DMS53 (cell line): ENCODE measurements around the gene ARHGAP26.
A peak's percentile ranks its signal among the peaks of the same experiment; 100 is the strongest.
"Not testable (repeated sequence)": the region's sequence is repeated elsewhere in the genome, so short reads cannot be mapped to it uniquely, and the experiment has no call there.

ENCODE experiments used
- DNase-seq: peaks from one replicate; lab custom pipeline; 2025; lab: John Stamatoyannopoulos, UW

Gene ARHGAP26

DNA sequence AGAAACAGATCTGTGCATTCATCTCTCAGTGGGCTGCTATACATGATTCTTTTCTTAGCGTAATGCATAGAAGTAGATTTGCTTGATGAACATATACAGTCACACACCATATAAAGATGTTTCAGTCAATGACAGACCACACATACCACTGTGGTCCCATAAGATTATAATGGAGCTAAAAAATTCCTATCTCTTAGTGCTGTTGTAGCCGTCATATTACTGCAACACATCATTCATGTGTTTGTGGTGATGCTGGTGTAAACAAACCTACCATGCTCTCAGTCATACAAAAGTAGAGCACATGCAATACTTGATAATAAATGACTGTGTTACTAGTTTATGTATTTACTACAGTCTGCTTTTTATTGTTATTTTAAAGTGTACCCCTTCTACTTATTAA is 214.3 kb downstream of the ARHGAP26 start:
- no peak for DNase-seq

DNA sequence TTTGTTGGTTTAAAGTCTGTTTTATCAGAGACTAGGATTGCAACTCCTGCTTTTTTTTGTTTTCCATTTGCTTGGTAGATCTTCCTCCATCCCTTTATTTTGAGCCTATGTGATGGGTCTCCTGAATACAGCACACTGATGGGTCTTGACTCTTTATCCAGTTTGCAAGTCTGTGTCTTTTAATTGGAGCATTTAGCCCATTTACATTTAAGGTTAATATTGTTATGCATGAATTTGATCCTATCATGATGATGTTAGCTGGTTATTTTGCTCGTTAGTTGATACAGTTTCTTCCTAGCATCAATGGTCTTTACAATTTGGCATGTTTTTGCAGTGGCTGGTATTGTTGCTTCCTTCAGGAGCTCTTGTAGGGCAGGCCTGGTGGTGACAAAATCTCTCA is 219.1 kb downstream of the ARHGAP26 start:
- DNase-seq: not testable (repeated sequence)

DNA sequence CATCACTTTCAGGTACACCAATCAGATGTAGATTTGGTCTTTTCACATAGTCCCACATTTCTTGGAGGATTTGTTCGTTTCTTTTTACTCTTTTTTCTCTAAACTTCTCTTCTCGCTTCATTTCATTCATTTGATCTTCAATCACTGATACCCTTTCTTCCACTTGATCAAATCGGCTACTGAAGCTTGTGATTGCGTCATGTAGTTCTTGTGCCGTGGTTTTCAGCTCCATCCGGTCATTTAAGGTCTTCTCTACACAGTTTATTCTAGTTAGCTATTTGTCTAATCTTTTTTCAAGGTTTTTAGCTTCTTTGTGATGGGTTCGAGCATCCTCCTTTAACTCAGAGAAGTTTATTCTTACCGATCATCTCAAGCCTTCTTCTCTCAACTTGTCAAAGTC is 219.9 kb downstream of the ARHGAP26 start:
- DNase-seq: not testable (repeated sequence)

DNA sequence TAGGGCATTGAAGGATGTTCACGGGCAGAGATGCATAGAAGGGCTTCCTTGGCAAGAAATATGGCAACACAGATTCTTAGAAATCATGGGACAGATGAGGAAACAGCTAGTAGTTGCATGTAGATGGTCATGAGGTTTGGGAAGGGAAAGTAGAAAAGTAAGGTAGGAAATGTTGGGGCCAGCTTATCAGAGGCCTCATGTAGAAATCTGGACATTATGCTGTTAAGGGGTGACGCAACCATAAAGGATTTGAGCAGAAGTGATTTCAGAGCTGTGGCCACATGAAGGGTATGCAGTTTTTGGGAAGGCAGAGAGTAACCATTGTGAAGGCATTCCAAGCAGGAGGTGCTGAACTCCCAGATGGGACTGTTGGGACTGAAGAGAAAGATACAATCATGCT is 224.0 kb downstream of the ARHGAP26 start:
- DNase-seq: no peak

DNA sequence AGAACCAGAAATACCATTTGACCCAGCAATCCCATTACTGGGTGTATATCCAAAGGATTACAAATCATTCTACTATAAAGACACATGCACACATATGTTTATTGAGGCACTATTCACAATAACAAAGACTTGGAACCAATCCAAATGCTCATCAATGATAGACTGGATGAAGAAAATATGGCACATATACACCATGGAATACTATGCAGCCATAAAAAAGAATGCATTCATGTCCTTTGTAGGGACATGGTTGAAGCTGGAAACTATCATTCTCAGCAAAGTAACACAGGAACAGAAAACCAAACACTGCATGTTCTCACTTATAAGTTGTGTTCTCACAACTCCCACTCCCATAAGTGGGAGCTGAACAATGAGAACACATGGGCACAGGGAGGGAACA is 225.4 kb downstream of the ARHGAP26 start:
- DNase-seq: not testable (repeated sequence)

DNA sequence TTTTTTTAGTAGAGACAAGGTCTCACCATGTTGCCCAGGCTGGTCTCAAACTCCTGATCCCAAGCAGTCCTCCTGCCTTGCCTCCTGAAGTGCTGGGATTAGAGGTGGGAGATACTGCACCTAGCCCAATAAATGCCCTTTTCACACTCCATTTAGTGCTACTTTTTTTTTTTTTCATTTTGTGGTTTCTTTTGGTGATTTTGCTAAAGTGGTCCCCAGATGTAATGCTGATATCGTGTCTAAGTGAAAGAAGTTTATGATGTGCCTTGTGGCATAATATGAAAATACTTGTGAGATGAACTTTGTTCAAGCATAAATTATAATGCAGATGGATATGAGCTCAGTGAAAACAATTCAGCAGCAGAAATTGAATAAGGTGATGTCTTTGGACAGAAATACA is 227.4 kb downstream of the ARHGAP26 start:
- no peak for DNase-seq

DNA sequence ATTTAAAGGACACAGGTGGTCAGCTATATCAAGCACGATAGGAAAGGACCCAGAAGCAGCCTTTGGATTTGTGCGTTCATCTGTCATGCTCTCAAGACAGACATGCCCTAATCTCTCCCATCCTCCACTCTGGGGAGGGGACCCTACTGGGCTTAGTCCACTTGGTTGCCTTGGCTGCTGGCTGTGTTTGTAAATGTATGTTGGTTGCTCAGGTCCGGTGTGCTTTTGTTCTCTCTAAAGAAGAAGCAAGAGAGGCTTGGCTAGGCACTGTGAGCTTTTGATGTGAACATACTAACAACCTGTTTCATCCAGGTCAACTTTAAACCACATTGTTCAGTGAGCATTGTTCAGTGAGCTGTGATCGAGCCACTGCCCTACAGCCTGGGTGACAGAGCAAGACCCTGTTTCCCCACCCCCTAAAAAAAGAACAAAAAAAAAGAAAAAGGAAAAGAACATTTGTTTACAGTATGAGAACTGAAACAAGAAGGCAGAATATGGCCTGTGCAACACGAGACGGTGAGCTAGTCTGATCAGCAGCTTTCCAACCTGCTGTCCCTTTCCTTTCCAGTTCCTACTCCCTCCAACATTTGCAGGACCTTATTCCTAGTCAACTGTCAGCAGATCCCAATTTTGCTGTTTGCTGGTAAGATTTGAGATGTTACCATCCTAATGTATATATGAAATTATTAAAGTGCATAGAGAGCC is 228.3 kb downstream of the ARHGAP26 start:
- no peak for DNase-seq

DNA sequence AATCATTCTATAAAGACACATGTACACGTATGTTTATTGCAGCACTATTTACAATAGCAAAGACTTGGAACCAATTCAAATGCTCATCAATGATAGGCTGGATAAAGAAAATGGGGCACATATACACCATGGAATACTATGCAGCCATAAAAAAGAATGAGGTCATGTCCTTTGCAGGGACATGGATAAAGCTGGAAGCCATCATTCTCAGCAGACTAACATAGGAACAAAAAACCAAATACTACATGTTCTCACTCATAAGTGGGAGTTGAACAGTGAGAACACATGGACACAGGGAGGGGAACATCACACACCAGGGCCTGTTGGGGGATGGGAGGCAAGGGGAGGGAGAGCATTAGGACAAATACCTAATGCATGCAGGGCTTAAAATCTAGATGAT is 230.4 kb downstream of the ARHGAP26 start:
- DNase-seq: not testable (repeated sequence)

DNA sequence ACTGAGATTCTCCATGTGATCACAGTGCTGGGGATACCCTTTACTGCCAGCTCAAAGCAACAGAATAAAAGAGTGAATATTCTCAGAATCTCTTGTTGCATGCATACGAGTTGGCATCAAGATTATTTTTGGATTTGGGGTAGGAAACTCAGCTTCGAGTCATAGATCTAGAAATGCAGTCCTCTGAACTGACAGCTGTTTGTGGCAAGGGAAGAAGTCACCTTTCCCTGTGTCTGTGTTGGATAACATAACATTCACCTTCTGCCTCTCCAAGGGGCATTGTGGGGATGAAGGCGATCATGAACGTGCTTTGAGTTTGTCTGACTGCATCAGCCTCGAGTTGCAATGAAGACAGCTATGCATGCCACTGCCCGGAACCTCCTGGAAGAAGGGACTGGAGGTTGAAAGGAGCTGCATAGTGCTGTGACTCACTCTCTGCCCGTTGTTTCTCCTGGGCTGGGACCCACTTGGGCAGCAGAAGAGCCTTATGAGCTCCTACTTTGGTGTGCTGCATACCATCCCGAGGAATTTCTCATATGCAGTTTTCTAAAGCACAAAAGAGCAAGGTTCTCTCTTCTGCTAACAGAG is 231.7 kb downstream of the ARHGAP26 start:
- DNase-seq: no peak

DNA sequence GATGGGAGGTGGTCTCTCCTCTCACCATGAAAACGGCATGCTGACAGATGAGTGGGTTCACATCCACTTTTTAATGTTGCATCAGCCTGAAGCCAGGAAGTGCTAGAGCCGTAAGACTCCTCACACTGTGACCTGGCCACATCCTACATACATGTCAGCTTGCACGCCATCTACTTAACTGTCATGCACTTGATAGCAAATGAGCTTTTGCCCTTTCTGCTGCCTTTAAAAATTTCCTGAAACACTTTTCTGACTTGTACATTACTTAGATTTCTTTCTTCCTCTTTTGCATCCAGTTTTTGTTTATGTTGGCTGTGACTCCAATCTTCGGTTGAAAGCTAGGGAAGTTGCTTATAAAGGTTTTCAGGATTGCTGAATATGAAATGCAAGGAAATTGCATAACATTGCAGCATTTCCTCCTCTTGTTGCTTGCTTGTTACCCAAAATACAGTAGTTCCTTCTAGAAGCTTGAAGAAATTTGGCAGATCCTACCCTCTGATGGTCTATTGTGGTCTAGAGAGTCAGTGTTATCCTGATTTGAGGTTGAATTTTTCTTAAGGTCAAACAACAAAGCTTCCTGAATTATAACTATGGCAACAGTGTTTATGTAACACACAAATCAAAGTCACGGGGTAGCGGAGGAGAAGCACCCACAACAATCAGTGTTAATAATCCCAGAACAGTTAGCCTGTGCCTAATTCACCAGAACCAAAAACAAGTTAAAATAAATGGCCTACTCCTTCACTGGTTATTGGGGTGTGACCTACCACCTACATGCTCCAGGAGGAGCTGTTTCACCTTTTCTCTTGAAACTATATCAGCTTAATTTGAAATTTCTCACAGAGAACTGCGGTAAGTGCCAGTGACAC is 232.5 kb downstream of the ARHGAP26 start:
- DNase-seq: peak; percentile 70

DNA sequence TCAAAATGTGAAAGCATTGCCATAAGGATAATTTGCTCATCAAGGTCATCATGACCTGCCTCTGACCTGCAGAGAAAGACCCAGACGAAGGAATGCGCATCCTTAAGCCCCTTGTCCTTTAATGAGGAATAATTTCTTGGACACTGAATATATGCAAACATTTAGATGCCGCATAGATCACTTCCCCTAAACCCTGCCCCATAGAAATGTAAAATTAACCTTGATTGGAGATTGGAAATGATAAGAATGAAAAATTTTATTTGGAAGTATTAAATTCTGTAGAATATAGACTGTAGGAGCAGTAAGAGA is 233.1 kb downstream of the ARHGAP26 start:
- no peak for DNase-seq

DNA sequence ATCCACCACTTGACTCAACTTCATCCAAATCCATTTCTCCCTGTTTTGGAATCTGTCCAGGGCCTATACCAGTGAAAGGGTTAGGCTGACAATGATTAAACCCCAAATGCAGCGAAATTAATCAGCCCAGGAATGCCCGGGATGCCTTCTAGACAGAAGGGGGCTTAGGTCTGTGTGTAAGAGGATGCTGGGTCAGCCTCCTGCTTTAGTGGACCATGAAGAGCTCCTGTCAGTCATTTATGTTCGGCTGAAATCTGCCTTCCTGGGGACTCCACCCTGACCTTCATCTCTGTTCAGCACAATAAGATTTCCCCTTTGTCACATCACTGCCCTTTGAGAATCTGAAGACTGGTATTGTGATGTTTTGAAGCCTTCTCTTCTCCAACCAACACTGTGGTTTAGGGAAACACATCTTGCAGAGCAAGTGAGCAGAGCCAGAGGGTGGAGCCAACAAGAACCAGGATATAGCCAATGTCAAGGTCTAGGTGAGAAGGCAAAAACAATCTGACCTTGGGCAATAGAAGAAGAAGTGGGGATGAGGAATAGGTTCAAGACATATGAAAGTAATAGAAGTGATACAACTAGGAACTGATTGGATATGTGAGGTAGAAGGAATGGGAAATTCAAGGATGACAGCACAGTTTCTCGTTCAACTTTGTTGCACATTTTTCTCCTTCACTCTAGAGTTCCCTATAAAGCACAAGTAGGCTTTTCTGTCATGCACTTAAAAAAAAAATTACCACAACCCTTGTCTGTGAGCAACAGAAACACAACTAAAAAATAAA is 234.4 kb downstream of the ARHGAP26 start:
- DNase-seq: no peak

DNA sequence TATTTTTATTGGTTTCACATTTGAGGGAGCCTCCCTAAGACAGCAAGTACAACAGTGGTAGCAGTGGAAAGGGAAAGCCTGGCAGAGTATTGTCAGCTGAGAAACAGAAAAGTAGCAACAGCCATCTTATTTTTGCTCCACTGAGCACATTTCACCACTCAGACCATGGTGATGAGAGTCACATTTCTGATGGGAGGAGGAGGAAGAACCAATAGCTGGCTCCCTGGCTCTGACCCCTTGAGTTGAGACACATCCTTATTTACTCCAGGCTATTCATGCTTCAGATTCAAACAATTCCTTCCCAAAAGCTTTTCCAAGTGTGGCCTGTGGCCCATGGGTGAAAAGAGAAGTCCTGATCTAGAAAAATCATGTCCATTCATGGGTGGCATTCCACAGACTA is 236.3 kb downstream of the ARHGAP26 start:
- DNase-seq: no peak

DNA sequence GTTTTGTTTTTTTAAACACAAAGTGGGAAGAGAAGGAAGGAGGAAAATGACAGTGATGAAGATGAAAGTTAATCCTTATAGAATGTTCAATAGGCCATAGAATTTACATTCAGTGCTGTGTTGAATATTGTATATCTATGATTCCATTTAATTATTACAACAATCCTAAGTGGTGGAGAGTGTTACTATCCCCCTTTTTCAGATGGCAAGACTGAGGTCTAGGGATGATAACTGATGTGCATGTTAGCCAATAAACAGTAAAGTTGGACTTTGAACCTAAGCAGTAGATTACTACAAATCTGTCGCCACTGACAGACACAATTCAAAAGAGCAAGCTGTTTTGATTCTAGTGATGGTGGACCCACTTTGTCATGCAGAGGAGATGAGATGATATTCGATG is 237.9 kb downstream of the ARHGAP26 start:
- DNase-seq: peak; percentile 45

DNA sequence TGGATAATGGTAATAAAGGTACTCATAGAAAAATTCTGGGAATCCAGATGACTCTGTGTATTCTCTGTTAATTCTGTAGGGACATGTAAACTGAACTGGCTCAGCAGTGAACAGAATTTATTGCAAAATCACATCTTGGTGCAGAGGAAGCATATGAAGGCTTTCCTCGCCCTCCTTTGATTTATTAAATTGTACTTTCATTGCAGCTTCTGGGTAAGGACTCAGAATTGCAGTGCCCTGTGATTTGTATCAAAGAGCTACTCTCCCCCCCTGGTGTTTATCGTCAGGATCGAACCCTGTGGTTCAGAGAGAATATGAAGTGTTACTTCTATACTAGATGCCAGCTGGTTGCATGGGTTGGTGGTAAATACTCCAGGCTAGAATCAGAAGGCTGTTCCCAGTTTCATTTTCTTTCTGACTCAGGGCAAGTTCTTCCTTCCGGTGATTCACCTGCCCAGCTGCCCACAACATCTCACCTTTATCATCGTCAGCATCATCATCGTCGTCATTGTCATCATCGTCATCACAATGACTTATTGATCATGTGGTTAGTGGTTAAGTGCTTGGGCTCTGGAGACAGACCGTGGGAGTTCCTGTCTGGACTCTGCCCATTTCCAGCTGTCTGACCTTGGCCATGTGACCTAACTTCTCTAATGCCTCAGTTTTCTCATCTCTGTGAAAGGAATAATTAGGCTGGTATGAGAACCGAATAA is 238.8 kb downstream of the ARHGAP26 start:
- peak; percentile 98 for DNase-seq

DNA sequence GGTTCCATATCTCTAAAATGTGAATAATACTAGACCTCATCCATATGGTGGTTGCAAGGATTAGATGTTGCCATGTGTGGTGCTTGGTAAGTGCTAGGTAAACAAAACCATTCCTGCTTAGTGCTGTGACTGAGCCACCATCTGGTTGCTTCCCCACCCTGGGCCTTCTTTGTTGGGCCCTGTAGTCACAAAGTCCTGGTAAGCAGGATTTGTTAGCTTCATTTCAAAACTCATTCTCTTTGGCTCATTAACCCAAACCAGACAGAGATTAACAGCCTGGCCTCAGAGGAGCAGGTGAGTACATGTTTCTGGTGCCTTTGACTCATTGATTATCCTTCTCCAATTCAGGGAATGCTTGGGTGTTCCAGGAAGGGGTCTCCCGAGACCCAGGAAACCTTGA is 240.2 kb downstream of the ARHGAP26 start:
- peak; percentile 92 for DNase-seq

DNA sequence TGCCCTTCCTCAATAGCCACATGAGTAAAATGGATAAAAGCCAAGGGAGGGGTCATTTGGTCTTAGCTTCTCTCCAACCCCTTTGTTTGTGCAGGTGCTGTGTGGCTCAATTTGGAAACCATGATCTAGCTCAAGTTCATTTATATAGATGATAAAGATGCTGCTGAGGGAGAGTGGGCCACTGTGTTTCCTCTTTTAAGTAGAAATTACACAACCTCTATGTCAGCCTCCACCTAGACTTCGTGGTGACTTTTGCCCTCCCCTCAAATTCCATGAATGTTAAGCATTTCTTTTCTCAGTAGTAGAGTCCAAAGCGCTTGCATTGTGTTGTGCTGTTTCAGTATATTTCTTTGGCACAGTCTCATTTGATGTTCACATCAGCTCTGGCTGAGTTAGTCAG is 241.4 kb downstream of the ARHGAP26 start:
- peak; percentile 72 for DNase-seq

DNA sequence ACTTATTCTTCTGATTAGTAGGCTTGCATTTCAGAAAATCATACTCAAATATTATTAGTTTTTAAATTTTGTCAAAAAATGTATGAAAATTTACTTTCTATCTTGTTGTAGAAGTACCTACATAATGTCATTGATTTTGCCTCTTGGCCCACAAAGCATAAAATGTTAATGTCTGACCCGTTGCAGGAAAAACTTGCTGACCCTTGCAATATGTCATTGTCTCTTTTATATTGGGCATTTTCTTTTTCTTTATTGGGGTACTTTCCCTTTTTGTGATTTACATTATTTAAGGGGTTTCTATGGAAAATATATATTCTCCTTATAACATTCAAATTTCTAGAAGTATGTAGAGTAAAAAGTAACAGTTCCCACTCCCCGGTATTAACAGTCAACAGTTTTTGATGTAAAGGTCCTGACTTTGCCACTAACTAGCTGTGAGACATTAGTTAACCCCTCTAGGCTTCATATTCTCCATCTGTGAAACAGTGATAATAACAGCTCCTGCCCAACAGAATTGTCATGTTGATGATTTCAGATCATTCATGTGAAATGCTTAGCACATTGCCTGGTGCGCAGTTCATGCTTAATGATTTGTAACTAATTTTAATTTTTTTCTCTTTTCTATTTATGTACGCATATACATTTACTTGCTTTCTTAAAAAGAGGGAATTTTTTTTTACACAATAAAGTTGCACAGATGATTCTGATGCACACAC is 243.2 kb downstream of the ARHGAP26 start:
- DNase-seq: no peak

DNA sequence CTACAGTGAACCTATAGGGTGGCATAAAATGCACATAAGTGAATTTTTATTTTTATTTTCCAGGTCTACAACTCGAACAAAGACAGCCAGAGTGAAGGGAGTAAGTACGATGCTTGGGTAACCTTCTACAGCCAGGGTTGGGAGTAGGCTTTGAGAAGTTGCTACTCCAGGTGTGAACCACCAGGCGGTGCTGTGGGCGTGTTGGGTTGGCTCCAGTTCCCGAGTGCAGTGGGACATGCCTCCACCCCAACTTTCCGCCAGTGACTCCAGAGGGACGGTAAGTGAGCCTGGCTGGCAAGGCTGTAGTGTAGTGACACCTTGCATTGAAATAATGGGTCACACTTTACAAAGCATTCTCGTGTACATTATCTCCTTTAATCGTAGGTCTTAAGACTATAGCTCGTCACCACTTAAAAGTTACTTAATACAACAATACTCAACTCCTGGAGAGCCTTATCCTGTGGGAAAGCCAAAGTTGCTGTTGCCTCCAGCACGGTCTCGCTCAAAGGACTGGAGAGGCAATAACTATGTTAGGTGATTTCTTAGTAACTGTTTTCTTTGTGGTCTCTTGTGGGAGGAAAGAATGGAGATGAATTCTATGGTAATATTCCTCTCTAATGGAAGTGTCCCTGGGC is 244.0 kb downstream of the ARHGAP26 start:
- DNase-seq: peak; percentile 66

DNA sequence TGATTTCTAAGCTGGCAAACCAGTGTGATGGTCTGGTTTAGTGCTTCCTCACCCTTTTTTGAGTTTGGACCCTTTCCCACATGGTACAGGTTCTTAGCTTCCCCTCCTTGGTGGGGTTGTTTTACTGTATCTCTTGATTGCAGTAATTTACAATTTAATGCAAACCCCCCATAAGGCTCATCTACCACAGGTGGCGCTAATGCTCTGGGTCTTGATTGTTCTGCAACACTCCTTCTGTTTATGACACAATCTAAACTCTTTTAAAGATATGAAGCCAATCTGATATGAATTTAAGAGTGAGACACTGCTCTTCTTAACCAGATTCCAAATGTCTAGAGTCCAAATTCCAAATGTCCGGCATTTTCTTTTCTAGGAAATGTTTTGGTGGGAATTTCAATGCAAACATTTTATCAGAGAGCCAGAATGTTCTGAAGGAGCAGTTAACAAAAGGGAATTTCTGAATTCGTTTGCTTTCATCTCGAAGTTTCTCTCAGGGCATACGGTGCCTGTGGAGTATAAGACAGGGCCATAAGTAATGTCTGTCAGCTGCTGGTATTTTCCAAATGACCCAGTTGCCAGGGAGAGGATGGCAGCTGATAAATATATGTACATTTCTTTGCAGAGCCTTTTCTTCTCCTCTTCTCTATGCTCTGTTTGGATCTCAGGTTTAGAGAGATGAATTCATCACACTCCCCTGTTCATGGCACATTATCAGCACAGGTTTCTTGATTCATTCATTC is 246.8 kb downstream of the ARHGAP26 start:
- DNase-seq: peak; percentile 81
